Measurements from ENCODE around the gene SLC5A2. TPM values are rescaled to one million over a fixed set of nuclear protein-coding genes. Genes with fewer than 3 reads are reported as not detected.
"Not testable (repeated sequence)": the region's sequence is repeated elsewhere in the genome, so short reads cannot be mapped to it uniquely, and the experiment has no call there.

Gene SLC5A2
- total RNA-seq, 1 donor from 2014 or later = not detected

GRCh38 chr16:31474773-31475738 is 7.9 kb upstream of the SLC5A2 start:
- intact Hi-C loops (cut with micrococcal nuclease) = no loop called here

GRCh38 chr16:31475946-31476302 is 7.0 kb upstream of the SLC5A2 start:
- intact Hi-C loops (cut with micrococcal nuclease) = loop anchor here (2.0 kb wide), 2 partner anchors 15 to 31 kb away; no protein-coding TSS in a partner anchor

GRCh38 chr16:31476303-31477219 is 6.4 kb upstream of the SLC5A2 start:
- intact Hi-C loops (cut with micrococcal nuclease) = loop anchor here (2.0 kb wide), 2 partner anchors 16 to 30 kb away; no protein-coding TSS in a partner anchor

GRCh38 chr16:31477220-31478216 is 5.4 kb upstream of the SLC5A2 start:
- intact Hi-C loops (cut with micrococcal nuclease) = loop anchor here (2.0 kb wide), 2 partner anchors 17 to 29 kb away; no protein-coding TSS in a partner anchor

- intact Hi-C loops (cut with micrococcal nuclease) = no loop called here
Observed at GRCh38 chr16:31478956-31479355, 4.0 kb upstream of the SLC5A2 start.

GRCh38 chr16:31479751-31480150 is 3.2 kb upstream of the SLC5A2 start:
- intact Hi-C loops (cut with micrococcal nuclease) = no loop called here

- intact Hi-C loops (cut with micrococcal nuclease) = no loop called here
Observed at GRCh38 chr16:31480851-31481536, 1.9 kb upstream of the SLC5A2 start.

- intact Hi-C loops (cut with micrococcal nuclease) = not testable (repeated sequence)
Observed at GRCh38 chr16:31484048-31484447, 1.1 kb downstream of the SLC5A2 start.

GRCh38 chr16:31484491-31485171 is 1.7 kb downstream of the SLC5A2 start:
- intact Hi-C loops (cut with micrococcal nuclease) = loop anchor here (5.0 kb wide), 1 partner anchor 383 kb away; no protein-coding TSS in a partner anchor

GRCh38 chr16:31485571-31485970 is 2.6 kb downstream of the SLC5A2 start:
- intact Hi-C loops (cut with micrococcal nuclease) = loop anchor here (5.0 kb wide), 1 partner anchor 382 kb away; no protein-coding TSS in a partner anchor

GRCh38 chr16:31486045-31486444 is 3.1 kb downstream of the SLC5A2 start:
- intact Hi-C loops (cut with micrococcal nuclease) = loop anchor here (5.0 kb wide), 1 partner anchor 381 kb away; no protein-coding TSS in a partner anchor

- intact Hi-C loops (cut with micrococcal nuclease) = loop anchor here (1.0 to 5.0 kb wide), 2 partner anchors 21 to 380 kb away; partner anchors contain the start of gene RUSF1
Observed at GRCh38 chr16:31487071-31487719, 4.3 kb downstream of the SLC5A2 start.

GRCh38 chr16:31487720-31488467 is 5.0 kb downstream of the SLC5A2 start:
- intact Hi-C loops (cut with micrococcal nuclease) = loop anchor here (1.0 to 5.0 kb wide), 2 partner anchors 20 to 379 kb away; partner anchors contain the start of gene RUSF1

- intact Hi-C loops (cut with micrococcal nuclease) = loop anchor here (5.0 kb wide), 1 partner anchor 379 kb away; no protein-coding TSS in a partner anchor
Observed at GRCh38 chr16:31488468-31489297, 5.8 kb downstream of the SLC5A2 start.

GRCh38 chr16:31489298-31489564 is 6.3 kb downstream of the SLC5A2 start:
- intact Hi-C loops (cut with micrococcal nuclease) = loop anchor here (5.0 kb wide), 1 partner anchor 378 kb away; no protein-coding TSS in a partner anchor

All from T-helper 2 cell treated with Interferon-gamma antibody and Interleukin-4, amounts not matched to agents 100 ng/mL and 5 ng/mL, for 36 hours (primary cell).